Raji (cell line): Measurements from ENCODE around the gene MT1M.

Source experiments
- POLR2A ChIP-seq: IDR thresholded peaks from 2 replicates; pipeline ENCODE4 v1.6.1; 2011; ENCODE audit warnings: low read depth, low read length, control low read depth; ENCODE audit not compliant: insufficient read depth

Gene MT1M

DNA sequence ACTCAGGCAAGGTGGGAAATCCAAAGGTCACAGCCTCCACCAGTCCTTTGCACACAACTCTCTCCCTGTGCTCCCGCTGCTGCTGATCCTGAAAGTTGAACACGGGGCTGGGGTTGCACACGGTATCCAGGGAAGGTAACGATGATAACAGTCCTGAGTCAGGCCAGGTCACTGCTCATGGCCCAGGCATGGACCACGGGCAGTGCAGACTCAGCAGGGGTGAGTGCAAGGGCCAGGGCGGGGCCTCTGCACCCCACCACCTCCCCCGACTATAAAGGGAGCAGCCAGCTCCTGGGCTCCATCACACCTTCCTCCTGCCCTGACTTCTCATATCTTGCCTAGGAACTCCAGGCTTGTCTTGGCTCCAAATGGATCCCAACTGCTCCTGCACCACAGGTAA, 19.1 kb downstream of the MT1M start, which contains the start of gene MT1B:
TSS of gene MT1B (plus strand) at position 301 of the 400 bp plus-strand sequence. CDS start at position 369, 68 bp downstream.
- TF ChIP-seq POLR2A = no peak

DNA sequence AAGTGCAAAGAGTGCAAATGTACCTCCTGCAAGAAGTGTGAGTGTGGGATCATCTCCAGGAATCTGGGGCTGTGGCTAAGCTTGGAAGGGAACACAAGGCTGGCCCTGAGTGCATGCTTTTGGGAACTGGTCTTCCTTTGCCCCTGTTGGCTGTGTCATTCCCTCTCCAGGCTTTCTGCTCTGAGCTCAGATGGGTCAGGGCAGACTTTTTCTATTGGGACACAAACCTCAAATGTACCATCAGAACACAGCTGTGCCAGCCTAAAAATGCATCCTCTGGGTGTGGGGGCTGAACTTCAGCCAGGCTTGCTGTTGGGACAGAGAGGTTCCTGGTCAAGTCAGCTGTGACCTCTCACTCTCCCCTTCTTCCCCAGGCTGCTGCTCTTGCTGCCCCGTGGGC, 20.1 kb downstream of the MT1M start:
- TF ChIP-seq POLR2A = no peak

DNA sequence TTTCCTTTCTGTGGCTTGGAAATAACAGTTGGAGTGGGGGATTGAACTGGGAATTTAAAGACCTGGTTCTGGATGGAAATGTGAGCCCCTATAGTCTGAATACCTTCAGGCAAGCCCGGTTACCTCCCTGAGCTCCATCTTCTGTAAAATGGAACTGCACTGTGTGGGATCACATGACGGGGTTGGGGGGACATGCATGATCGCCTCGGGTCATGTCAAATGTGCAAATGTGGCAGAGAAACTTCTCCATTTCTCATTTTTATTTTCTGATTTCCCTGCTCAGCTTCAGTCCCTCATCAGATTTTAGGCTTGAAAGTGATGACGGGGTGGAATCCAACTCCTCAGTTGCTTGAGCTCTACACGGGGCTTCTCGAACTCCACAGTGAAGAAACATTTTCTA, 20.8 kb downstream of the MT1M start:
- TF ChIP-seq POLR2A = no peak

DNA sequence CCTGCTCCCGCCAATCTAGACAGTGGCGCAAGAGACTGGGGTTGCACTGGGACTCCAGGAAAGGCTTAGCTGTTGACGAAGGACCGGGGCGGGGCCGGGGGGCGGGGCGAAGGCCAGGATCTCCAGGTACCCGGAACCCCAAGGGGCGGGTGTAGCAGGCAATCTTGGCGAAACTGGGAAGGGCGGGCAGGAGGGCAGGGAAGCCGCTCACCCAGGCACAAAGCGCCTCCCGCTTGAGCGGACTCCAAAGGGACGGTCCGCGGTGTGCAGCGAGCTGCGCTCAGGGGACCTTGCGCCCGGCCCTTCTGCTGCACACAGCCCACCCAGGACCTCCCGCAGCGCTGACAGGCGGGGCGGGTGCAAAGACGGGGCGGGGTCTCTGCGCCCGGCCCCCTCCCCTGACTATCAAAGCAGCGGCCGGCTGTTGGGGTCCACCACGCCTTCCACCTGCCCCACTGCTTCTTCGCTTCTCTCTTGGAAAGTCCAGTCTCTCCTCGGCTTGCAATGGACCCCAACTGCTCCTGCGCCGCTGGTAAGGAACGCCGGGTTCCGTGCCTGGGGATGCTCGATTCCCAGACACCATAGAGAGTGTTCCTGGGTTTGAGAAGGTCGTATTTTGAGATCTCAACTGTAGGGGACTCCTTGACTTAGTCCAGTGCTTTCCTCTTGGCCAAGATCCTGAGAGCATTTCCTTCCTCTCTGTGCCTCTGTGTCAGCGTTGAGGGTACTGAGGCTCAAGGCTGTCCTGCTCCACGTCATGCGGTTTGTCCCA, 25.3 kb downstream of the MT1M start, which contains the start of gene MT1F:
TSS of gene MT1F (plus strand) at position 405 of the 772 bp plus-strand sequence. CDS start at position 505, 100 bp downstream.
- no peak for TF ChIP-seq POLR2A

DNA sequence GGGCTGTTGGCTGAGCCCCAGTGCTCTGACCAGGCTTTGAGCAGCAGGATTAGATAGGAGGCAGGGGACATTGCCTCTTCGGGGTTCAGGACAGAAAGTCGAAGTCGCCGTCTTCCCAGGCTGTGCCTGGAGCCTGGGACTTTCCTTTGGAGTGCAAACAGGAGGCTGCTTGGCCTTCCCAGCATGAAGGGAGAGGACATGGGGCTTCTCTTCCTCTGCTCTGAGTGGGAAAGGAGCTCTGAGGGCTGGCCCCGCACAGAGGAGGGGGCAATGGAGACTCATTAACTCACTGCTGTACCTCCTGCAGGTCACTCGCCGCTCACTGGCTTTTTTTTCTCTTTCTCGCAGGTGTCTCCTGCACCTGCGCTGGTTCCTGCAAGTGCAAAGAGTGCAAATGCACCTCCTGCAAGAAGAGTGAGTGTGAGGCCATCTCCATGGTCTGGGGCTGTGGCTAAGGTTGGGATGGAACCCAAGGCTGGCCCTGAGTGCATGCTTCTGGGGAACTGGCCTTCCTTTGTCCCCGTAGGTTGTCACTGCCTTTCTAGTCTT, 25.9 kb downstream of the MT1M start:
- TF ChIP-seq POLR2A = no peak

DNA sequence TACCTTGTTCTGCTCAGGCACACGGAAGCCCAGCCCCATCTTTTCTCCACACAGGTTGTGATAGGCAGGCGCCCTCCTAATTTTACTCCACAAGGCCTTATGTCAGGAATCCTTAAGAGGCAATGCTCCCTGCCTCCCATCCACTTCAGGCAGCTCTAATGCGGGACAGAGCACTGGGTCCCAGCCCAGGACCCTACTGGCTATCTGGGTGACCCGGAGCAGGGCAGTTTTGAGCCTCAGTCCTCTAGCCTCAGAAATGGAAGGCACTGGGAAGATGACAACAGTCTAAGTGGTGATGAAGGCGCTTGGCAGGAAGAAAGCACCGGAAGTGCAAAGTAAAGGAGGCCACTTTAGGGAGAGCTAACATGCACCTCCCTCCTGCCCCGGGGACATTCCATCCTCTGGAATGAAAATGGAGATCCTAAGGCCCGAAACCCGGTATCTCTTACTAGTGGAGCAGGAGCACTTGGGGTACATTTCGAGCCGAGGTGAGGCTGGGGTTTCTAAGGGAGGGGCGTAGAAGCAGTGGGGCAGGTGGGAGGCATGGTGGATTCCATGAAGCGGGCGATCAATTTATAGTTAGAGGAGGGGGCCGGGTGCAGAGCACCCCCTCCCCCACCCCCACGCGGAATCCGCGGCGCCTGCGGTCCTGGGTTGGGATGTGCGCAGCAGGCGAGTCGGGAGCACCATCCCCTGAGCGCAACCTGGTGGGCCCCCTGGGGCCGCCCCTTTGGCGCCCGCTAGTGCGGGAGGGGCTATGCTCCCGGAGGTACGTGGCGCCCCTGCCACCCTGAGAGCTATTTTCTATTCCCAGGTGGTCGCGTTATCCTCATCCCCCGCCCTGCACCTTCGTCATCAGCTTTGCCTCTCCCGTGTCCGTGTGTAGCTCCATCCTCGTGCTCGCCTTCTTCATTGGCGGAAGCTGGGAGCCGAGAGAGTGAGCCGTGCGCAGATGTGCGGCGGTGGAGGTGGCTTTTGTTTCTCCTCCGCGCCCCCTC, 30.2 kb downstream of the MT1M start:
- TF ChIP-seq POLR2A = no peak

DNA sequence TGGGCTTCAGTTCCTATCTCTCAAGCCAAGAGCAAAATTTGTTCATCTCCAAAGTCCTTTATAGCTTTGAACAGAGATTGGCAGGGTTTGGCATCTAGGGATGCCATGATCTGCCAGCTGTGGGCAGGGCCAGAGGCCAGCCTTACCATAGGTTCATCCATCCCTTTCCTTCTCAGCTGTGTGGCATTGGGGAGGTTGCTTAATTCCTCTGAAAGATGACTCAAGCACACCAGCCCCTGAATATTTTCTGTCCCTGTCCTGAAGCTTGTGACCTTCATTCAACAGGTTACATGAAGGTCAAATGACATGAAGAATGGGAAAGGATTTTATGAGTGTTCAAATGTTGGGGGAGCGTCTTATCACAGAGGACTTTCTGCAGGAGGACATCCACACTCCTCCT, 32.0 kb downstream of the MT1M start:
- no peak for TF ChIP-seq POLR2A

DNA sequence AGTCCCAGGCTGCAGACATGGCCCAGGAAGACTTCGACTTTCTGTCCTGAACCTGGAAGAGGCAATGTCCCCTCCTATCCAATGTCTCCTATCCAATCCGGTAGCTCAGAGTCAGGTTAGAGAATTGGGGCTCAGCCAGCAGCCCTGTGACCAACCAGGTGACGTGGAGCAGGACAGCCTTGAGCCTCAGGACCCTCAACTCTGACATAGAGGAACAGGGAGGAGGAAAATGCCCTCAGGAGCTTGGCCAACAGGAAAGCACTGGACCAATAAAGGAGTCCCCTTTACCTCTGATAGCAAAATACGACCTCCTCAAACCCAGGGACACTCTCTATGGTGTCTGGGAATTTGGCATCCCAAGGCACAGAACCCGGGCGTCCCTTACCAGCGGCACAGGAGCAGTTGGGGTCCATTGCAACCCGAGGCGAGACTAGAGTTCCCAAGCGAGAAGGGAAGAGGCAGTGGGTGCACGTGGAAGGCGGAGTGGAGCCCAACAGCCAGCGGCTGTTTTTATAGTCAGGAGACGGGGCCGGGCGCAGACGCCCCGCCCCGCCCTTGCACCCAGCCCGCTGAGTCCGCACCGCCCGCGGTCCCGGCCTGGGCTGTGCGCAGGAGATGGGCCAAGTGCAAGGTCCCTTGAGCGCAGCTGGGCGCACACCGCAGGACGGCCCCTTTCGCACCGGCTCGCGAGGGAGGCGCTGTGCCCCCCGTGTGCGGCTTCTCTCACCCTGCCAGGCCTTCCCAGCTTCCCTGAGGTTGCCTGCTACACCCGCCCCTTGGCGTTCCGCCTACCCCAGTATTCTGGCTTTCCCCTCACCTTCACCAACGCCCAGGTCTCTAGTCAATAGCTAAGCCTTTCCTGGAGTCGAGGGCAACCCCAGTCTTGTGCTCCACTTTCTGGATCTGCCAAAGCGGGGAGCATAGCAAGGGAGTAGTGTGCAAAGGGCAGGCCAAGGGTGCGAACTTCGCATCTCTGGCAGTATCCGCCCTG, 35.4 kb downstream of the MT1M start, which contains the start of gene MT1G:
TSS of gene MT1G (minus strand) at position 485 of the 991 bp plus-strand sequence. CDS start at position 413, 72 bp downstream.
- no peak for TF ChIP-seq POLR2A

DNA sequence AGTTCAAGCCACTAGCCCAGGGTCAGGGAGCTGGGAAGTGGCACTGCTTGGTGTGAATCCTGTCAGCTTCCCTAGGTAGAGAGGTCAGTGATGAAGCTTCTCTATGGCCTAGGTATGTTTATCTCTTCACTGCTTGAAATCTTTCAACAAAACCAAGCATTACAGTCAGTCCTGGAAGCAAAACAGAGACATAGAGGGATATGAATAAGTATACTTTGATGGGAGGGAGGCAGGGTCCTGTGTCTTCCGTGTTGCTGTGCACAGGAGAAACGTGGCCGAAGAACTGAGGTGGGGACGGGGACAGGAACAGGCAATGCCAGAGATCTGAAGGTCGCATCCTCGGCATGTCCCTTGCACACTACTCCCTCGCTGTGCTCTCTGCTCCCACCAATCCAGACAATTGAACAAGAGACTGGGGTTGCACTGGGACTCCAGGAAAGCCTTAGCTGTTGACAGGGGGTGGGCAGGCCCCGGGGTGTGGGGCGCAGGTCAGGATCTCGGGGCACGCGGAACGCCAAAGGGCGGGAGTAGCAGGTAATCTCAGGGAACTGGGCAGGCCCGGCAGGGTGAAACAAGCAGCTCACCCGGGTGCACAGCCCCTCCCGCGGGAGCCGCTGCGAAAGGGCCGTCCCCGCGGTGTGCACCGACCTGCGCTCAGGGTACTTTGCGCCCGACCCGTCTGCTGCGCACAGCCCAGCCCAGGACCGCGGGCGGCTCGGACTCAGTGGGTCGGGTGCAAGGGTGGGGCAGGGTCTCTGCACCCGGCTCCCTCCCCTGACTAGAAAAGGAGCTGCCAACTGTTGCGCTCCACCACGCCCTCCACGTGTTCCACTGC, 36.8 kb downstream of the MT1M start, which contains the start of gene MT1H:
TSS of gene MT1H (plus strand) at position 810 of the 835 bp plus-strand sequence. CDS start 71 bp downstream, outside the sequence.
- TF ChIP-seq POLR2A = no peak

DNA sequence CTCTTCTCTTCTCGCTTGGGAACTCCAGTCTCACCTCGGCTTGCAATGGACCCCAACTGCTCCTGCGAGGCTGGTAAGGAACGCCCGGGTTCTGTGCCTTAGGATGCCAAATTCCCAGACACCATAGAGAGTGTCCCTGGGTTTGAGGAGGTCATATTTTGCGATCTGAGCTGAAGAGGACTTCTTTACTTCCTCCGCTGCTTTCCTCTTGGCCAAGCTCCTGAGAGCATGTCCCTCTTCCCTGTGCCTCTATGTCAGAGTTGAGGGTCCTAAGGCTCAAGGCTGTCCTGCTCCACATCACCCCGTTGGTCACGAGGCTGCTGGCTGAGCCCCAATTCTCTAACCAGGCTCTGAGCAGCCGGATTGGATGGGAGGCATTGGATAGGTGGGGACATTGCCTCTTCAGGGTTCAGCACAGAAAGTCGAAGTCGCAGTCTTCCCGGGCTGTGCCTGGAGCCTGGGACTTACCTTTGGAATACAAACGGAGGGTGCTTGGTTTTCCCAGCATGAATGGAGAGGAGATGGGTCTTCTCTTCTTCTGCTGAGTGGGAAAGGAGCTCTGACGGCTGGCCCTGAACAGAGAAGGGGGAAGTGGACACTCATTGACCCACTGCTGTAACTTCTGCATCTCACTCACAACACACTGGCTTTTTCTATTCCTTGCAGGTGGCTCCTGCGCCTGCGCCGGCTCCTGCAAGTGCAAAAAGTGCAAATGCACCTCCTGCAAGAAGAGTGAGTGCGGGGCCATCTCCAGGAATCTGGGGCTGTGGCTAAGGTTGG, 37.6 kb downstream of the MT1M start:
- TF ChIP-seq POLR2A = no peak

DNA sequence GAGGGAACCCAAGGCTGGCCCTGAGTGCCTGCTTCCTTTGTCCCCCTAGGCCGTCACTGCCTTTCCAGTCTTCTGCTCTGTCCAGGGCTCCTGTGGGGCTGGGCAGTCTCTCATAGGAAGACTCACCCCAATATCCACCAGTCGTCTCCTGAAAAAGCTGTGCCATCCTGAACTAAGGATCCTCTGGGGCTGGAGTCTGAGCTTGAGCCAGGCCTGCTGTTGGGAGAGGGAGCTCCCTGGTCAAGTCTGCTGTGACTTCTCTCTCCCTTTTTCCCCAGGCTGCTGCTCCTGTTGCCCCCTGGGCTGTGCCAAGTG, 38.1 kb downstream of the MT1M start:
- no peak for TF ChIP-seq POLR2A

DNA sequence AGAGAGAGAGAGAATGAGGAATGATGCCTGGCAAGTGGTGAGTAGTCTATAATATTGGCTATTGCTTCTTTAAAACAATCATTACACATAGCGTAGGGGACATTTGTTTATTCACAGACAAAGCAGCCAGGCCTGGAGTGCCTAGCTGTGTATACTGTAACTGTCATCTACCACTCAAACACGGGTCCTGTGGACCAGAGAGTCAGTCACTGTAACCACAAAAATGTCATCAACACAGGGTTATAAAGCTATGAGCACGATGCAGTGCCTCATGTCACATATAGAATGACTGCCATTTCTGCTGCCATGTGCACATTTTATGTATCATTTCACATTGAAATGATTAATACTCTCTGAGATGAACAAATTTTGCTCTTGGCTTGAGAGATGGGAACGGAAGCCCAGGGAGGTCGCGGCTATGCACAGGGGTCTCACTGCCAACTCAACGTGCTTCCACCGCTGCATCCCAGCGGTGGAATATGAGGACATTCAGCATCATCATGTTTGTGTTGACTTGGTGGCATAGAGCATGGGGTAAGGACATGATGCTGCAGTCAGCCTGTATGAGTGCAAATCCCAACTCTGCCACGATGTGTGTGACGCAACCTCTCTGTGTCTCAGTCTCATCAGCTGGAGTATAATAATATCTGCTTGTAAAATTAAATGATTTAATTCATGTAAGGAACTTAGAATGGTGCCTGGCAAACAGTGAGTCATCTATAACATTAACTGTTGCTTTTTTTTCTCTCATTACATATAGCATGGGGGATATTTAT, 40.5 kb downstream of the MT1M start:
- no peak for TF ChIP-seq POLR2A
